ENCODE data around the gene CLASP2. TPM values are rescaled to one million over a fixed set of nuclear protein-coding genes. Genes with fewer than 3 reads are reported as not detected.

Gene CLASP2
- total and polyA plus RNA-seq, 3 experiments from 2014 or later: 13.7 to 53.8 (median 47.0) TPM

DNA sequence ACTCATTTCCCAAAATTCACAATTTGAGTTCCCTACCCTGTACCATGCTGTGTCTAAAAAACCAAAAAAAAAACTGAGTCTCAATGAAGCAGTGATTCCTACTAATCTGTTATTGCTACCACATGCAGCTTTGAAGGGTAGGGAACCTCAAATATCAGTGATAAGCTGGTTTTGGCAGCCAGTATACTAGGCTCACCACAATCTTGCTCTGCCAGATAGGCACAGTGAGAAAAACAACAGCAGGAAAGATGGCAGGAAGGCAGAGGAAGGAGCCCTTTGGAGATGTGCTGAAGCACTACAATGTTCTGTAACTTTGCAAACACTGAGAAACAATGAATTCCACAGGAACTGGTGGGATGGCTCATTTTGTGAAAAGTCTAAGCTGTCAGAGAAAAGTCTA, 180.9 kb downstream of the CLASP2 start:
- no peaks in the 10 kb centered on the region for H3K27me3 Mint-ChIP-seq
- DNase-seq: no peak
- Histone ChIP-seq H3K9me3 (ENCODE audit: low read length) (no peaks in the 10 kb centered on the region), H3K36me3 (ENCODE audit: insufficient read depth, low read length) (peaks cover 23% of the 10 kb centered on the region), H3K27ac (ENCODE audit: low read depth, low read length) (no peak overlapping the region), H3K27me3 (ENCODE audit: insufficient read depth, low read length, poor library complexity, severe bottlenecking) (no peaks in the 10 kb centered on the region), H3K4me3 (ENCODE audit: low read length) (no peak overlapping the region), H3K4me1 (ENCODE audit: insufficient read depth, low read length) (no peaks in the 10 kb centered on the region)
- H3K9me3 Mint-ChIP-seq: no peaks in the 10 kb centered on the region
- H3K36me3 Mint-ChIP-seq: peaks cover 10 to 70% (median 28%) of the 10 kb centered on the region in 3 donors
- ChIA-PET CTCF (no interaction called here), POLR2A (no interaction called here)
- H3K4me1 Mint-ChIP-seq: peaks cover 0 to 1% (median 0%) of the 10 kb centered on the region in 3 donors
- peak overlapping the region in 1 of 8 donors; percentile 2 for H3K27ac Mint-ChIP-seq
- H3K4me3 Mint-ChIP-seq: no peak overlapping the region

DNA sequence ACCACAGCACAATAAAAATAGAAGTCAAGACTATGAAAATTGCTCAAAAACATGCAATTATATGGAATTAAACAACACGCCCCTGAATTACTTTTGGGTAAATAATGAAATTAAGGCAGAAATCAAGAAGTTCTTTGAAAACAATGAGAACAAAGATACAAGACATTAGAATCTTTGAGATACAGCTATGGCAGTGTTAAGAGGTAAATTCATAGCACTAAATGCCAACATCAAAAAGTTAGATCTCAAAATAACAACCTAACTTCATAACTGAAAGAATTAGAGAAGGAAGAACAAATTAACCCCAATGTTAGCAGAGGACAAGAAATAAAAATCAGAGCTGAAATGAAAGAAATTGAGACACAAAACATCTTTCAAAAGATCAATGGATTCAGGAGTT, 191.3 kb downstream of the CLASP2 start:
- H3K27ac Mint-ChIP-seq: no peak overlapping the region
- H3K9me3 Mint-ChIP-seq: peaks cover 18 to 34% (median 24%) of the 10 kb centered on the region in 5 donors
- peaks cover 49 to 73% (median 73%) of the 10 kb centered on the region in 3 donors for H3K36me3 Mint-ChIP-seq
- no peaks in the 10 kb centered on the region for H3K27me3 ChIP-seq (ENCODE audit: insufficient read depth, low read length, poor library complexity, severe bottlenecking)
- H3K4me1 ChIP-seq (ENCODE audit: insufficient read depth, low read length): no peaks in the 10 kb centered on the region
- CTCF ChIA-PET: interaction anchor here (1.7 kb wide), 1 partner anchor 22 kb away, joined by 3 read pairs; no protein-coding TSS in a partner anchor
- no peak for DNase-seq
- POLR2A ChIA-PET: no interaction called here
- no peak overlapping the region for H3K4me3 Mint-ChIP-seq
- H3K4me1 Mint-ChIP-seq: peaks cover 0 to 2% (median 0%) of the 10 kb centered on the region in 3 donors
- no peak overlapping the region for H3K4me3 ChIP-seq (ENCODE audit: low read length)
- no peak overlapping the region for H3K27ac ChIP-seq (ENCODE audit: low read depth, low read length)
- peaks cover 0 to 1% of the 10 kb centered on the region in 2 donors for H3K27me3 Mint-ChIP-seq
- peaks cover 9% of the 10 kb centered on the region for H3K36me3 ChIP-seq (ENCODE audit: insufficient read depth, low read length)
- H3K9me3 ChIP-seq (ENCODE audit: low read length): peaks cover 3% of the 10 kb centered on the region

DNA sequence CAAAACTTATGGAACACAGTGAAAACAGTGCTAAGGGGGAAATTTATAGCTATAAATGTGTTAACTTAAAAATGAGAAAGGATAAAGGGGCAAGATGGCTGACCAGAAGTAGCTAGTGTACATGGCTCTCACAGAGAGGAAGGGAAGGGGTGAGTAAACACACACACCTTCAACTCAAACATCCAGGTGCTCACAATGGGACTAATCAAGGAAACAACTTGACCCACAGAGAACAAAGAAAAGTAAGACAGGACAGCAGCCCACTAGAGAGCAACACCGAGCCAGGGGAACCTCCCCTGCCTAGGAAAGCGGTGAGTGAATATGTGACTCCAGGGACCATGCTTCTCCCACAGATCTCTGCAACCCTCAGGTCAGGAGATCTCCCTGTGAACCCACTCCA, 192.8 kb downstream of the CLASP2 start:
- H3K36me3 ChIP-seq (ENCODE audit: insufficient read depth, low read length): peaks cover 9% of the 10 kb centered on the region
- ChIA-PET POLR2A (no interaction called here), CTCF (no interaction called here)
- no peak overlapping the region for H3K4me3 ChIP-seq (ENCODE audit: low read length)
- Mint-ChIP-seq H3K4me3 (no peak overlapping the region), H3K27ac (no peak overlapping the region), H3K36me3 (peaks cover 46 to 69% (median 68%) of the 10 kb centered on the region in 3 donors), H3K4me1 (peaks cover 0 to 2% (median 0%) of the 10 kb centered on the region in 3 donors), H3K9me3 (peaks cover 17 to 34% (median 24%) of the 10 kb centered on the region in 5 donors), H3K27me3 (peaks cover 0 to 1% of the 10 kb centered on the region in 2 donors)
- no peaks in the 10 kb centered on the region for H3K4me1 ChIP-seq (ENCODE audit: insufficient read depth, low read length)
- no peak for DNase-seq
- H3K9me3 ChIP-seq (ENCODE audit: low read length): peaks cover 3% of the 10 kb centered on the region
- H3K27ac ChIP-seq (ENCODE audit: low read depth, low read length): no peak overlapping the region
- no peaks in the 10 kb centered on the region for H3K27me3 ChIP-seq (ENCODE audit: insufficient read depth, low read length, poor library complexity, severe bottlenecking)

DNA sequence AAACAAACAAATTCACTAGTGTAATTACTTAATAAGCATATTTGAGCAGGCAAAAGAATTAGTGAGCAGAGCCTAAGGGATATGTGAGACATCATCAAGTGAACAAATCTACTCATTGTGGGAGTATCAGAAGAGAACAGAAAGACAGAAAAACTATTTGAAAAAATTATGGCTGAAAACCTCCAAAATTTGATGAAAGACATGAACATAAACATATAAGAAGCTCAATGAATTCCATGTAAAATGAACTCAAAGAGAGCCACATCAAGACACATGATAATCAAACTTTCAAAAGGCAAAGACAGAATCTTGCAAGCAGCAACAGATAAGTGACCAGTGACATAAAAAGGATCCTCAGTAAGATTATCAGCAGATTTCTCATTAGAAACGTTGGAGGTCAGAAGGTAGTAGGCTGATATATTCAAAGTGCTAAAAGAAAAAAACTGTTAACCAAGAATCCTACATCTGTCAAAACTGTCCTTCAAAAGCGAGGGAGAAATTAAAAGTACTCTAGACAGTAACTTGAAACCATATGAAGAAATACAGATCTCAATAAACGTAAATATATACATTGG, 194.9 kb downstream of the CLASP2 start:
- peaks cover 41 to 67% (median 55%) of the 10 kb centered on the region in 3 donors for H3K36me3 Mint-ChIP-seq
- Histone ChIP-seq H3K36me3 (ENCODE audit: insufficient read depth, low read length) (peaks cover 9% of the 10 kb centered on the region), H3K9me3 (ENCODE audit: low read length) (peaks cover 3% of the 10 kb centered on the region), H3K4me1 (ENCODE audit: insufficient read depth, low read length) (no peaks in the 10 kb centered on the region), H3K4me3 (ENCODE audit: low read length) (no peak overlapping the region), H3K27ac (ENCODE audit: low read depth, low read length) (no peak overlapping the region), H3K27me3 (ENCODE audit: insufficient read depth, low read length, poor library complexity, severe bottlenecking) (no peaks in the 10 kb centered on the region)
- H3K4me1 Mint-ChIP-seq: peaks cover 0 to 2% (median 0%) of the 10 kb centered on the region in 3 donors
- H3K27me3 Mint-ChIP-seq: peaks cover 0 to 1% of the 10 kb centered on the region in 2 donors
- peaks cover 13 to 26% (median 16%) of the 10 kb centered on the region in 5 donors for H3K9me3 Mint-ChIP-seq
- POLR2A ChIA-PET: no interaction called here
- CTCF ChIA-PET: no interaction called here
- DNase-seq: no peak
- no peak overlapping the region for H3K27ac Mint-ChIP-seq
- no peak overlapping the region for H3K4me3 Mint-ChIP-seq

DNA sequence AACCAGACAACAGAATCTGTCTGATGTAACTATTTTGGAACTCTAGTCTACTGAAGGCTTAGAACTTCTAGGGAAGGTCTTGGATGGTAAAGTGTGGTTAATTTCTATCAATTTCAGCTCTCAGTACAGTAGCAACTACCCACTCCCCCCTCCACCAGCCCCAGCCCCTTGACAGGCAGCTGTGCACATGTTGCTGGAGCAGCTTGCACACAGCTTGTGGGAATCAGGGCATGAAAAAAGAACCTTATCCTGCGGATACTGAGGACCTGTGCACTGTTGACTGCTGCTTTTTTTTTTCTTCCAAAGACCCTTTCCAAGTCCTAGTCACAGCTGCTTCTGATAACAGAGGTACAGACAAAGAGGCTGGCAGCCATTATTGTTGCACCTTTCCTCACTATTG, 196.3 kb downstream of the CLASP2 start:
- Mint-ChIP-seq H3K4me3 (no peak overlapping the region), H3K36me3 (peaks cover 36 to 68% (median 46%) of the 10 kb centered on the region in 3 donors), H3K4me1 (peaks cover 0 to 2% (median 0%) of the 10 kb centered on the region in 3 donors), H3K27ac (no peak overlapping the region), H3K9me3 (peaks cover 7 to 12% (median 8%) of the 10 kb centered on the region in 5 donors), H3K27me3 (peaks cover 0 to 1% of the 10 kb centered on the region in 2 donors)
- Histone ChIP-seq H3K4me1 (ENCODE audit: insufficient read depth, low read length) (no peaks in the 10 kb centered on the region), H3K27ac (ENCODE audit: low read depth, low read length) (no peak overlapping the region), H3K9me3 (ENCODE audit: low read length) (no peaks in the 10 kb centered on the region), H3K27me3 (ENCODE audit: insufficient read depth, low read length, poor library complexity, severe bottlenecking) (no peaks in the 10 kb centered on the region), H3K4me3 (ENCODE audit: low read length) (no peak overlapping the region), H3K36me3 (ENCODE audit: insufficient read depth, low read length) (peaks cover 4% of the 10 kb centered on the region)
- CTCF ChIA-PET: no interaction called here
- DNase-seq: no peak
- POLR2A ChIA-PET: no interaction called here

DNA sequence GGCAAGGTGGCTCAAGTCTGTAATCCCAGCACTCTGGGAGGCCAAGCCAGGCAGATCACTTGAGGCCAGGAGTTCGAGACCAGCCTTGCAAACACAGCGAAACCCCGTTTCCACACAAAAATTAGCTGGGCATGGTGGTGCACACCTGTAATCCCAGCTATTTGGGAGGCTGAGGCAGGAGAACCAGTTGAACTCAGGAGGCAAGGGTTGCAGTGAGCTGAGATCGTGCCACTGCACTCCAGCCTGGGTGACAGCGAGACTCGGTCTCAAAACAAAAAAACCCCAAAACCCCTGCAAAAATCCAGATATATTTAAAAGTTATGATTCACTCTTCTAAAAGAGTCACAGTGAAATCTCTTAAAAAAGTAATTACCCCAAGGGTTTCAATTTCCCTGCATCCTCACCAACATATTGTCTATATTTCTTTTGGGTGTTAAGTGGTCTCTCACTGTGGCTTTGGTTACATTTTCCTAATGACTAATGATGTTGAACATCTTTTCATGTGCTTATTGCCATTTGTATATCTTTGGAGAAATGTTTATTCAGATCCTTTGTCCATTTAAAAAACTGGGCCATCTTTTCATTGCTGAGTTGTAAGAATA, 204.7 kb downstream of the CLASP2 start:
- Histone ChIP-seq H3K27ac (ENCODE audit: low read depth, low read length) (no peak overlapping the region), H3K36me3 (ENCODE audit: insufficient read depth, low read length) (no peaks in the 10 kb centered on the region), H3K4me3 (ENCODE audit: low read length) (no peak overlapping the region), H3K27me3 (ENCODE audit: insufficient read depth, low read length, poor library complexity, severe bottlenecking) (no peaks in the 10 kb centered on the region), H3K9me3 (ENCODE audit: low read length) (no peaks in the 10 kb centered on the region), H3K4me1 (ENCODE audit: insufficient read depth, low read length) (no peaks in the 10 kb centered on the region)
- POLR2A ChIA-PET: no interaction called here
- H3K27ac Mint-ChIP-seq: no peak overlapping the region
- CTCF ChIA-PET: no interaction called here
- DNase-seq: no peak
- H3K36me3 Mint-ChIP-seq: peaks cover 26 to 78% (median 29%) of the 10 kb centered on the region in 3 donors
- H3K9me3 Mint-ChIP-seq: no peaks in the 10 kb centered on the region
- H3K4me1 Mint-ChIP-seq: no peaks in the 10 kb centered on the region
- H3K4me3 Mint-ChIP-seq: no peak overlapping the region
- no peaks in the 10 kb centered on the region for H3K27me3 Mint-ChIP-seq

DNA sequence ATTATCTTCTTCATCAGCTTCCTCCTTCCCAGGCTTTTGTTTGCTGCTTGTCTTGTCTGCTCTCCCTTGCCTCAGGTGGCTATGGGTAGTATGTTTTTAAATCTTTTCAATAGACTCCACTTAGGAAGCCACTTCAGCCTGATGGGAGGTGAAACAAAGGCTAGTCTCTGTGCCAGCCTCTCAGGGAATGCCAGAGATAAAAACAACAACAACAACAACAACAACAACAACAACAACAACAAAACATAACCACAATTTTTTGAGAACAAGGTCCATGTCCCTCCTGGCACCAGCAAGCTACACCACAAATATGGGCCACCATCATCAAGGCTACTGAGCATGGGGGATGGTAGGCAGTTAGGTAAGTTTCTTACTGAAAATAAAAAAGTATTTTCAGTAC, 213.0 kb downstream of the CLASP2 start:
- Histone ChIP-seq H3K36me3 (ENCODE audit: insufficient read depth, low read length) (no peaks in the 10 kb centered on the region), H3K4me1 (ENCODE audit: insufficient read depth, low read length) (no peaks in the 10 kb centered on the region), H3K27ac (ENCODE audit: low read depth, low read length) (no peak overlapping the region), H3K4me3 (ENCODE audit: low read length) (no peak overlapping the region), H3K27me3 (ENCODE audit: insufficient read depth, low read length, poor library complexity, severe bottlenecking) (no peaks in the 10 kb centered on the region), H3K9me3 (ENCODE audit: low read length) (no peaks in the 10 kb centered on the region)
- CTCF ChIA-PET: no interaction called here
- Mint-ChIP-seq H3K36me3 (peaks cover 33 to 75% (median 44%) of the 10 kb centered on the region in 3 donors), H3K9me3 (peaks cover 0 to 5% (median 0%) of the 10 kb centered on the region in 5 donors), H3K4me1 (no peaks in the 10 kb centered on the region), H3K27me3 (no peaks in the 10 kb centered on the region), H3K27ac (peak overlapping the region in 1 of 8 donors; percentile 1), H3K4me3 (no peak overlapping the region)
- DNase-seq: no peak
- POLR2A ChIA-PET: no interaction called here

DNA sequence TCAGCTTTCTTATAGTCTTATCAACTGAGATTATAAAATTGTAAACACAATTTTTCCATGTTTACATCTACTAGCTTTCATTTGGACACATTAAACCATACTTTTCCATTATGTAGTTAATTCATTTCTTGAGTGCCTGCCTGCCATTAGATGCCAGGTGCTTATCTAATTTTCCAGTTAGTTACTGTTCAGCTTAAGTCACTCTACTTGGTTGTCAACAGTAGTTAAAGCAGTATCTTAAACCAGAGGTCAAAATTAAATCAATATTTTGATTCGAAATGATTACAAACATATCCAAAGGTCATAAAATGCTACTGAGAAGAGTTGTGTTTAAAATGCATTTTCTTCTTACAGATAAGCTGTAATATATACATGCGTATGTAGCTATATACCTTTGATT, 221.6 kb downstream of the CLASP2 start:
- H3K36me3 ChIP-seq (ENCODE audit: insufficient read depth, low read length): no peaks in the 10 kb centered on the region
- H3K27me3 Mint-ChIP-seq: no peaks in the 10 kb centered on the region
- ChIA-PET POLR2A (no interaction called here), CTCF (no interaction called here)
- H3K36me3 Mint-ChIP-seq: peaks cover 8 to 36% (median 15%) of the 10 kb centered on the region in 3 donors
- H3K9me3 Mint-ChIP-seq: peaks cover 0 to 5% (median 0%) of the 10 kb centered on the region in 5 donors
- H3K27ac ChIP-seq (ENCODE audit: low read depth, low read length): no peak overlapping the region
- H3K27me3 ChIP-seq (ENCODE audit: insufficient read depth, low read length, poor library complexity, severe bottlenecking): no peaks in the 10 kb centered on the region
- no peak overlapping the region for H3K4me3 ChIP-seq (ENCODE audit: low read length)
- no peaks in the 10 kb centered on the region for H3K4me1 Mint-ChIP-seq
- DNase-seq: no peak
- H3K4me1 ChIP-seq (ENCODE audit: insufficient read depth, low read length): no peaks in the 10 kb centered on the region
- H3K27ac Mint-ChIP-seq: no peak overlapping the region
- no peak overlapping the region for H3K4me3 Mint-ChIP-seq
- H3K9me3 ChIP-seq (ENCODE audit: low read length): no peaks in the 10 kb centered on the region
